ENCODE measurements around the gene CDCP2.

Gene CDCP2

GRCh38 chr1:54084794-54085193, 68.0 kb downstream of the CDCP2 start:
- DNase-seq, result no peak
